BE2C (cell line): ENCODE results near the gene DHRS11.
"Not testable (repeated sequence)": the region's sequence is repeated elsewhere in the genome, so short reads cannot be mapped to it uniquely, and the experiment has no call there.

Experiments used
- DNase-seq: peaks from one replicate; pipeline ENCODE4 v3.0.0-alpha.2; 2020
- H3K27me3 ChIP-seq: fragments of 250-450 bp; sonication (Bioruptor Pico); 2 replicates; pipeline ENCODE4 v1.5.1; 2020; ENCODE audit warnings: mild to moderate bottlenecking
- H3K36me3 ChIP-seq: fragments of 250-450 bp; sonication (Bioruptor Pico); 2 replicates; pipeline ENCODE4 v1.5.1; 2020; ENCODE audit warnings: mild to moderate bottlenecking
- H3K4me1 ChIP-seq: fragments of 250-450 bp; sonication (Bioruptor Pico); 2 replicates; pipeline ENCODE4 v1.5.1; 2020
- H3K4me3 ChIP-seq: 2 replicates; pipeline ENCODE4 v1.5.1; 2011; ENCODE audit warnings: low read depth, low read length
- H3K9me3 ChIP-seq: fragments of 250-450 bp; sonication (Bioruptor Pico); 2 replicates; pipeline ENCODE4 v1.5.1; 2020
- TF ChIP-seq, protein P1 (sequence below): IDR thresholded peaks from 2 replicates; pipeline ENCODE4 v1.5.1; 2012; ENCODE audit warnings: mild to moderate bottlenecking, low read depth, low read length

The DHRS11 gene

DNA sequence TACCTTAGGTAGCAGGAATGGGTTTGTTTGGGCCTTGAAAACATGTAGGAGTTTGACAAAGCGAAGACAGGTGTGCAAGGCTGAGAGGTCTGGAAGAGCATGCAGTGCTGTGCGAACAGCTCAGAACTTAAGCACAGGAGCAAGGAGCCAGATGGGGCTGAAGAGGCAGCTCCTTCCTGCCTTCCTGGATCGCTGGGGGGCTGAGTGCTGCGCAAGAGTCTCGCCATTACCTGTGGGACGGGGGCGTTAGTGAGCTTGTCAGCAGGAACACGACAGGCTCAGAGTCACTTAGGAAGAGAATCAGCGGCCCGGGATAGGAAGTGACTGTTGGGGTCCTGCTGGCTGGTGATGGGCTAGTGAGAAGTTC is 9.2 kb downstream of the DHRS11 start:
- H3K4me3 ChIP-seq: peak overlapping the region; percentile 91
- H3K4me1 ChIP-seq: no peaks in the 10 kb centered on the region
- no peaks in the 10 kb centered on the region for H3K9me3 ChIP-seq
- H3K36me3 ChIP-seq: no peaks in the 10 kb centered on the region
- DNase-seq: no peak
- no peaks in the 10 kb centered on the region for H3K27me3 ChIP-seq
- TF ChIP-seq, protein P1, sequence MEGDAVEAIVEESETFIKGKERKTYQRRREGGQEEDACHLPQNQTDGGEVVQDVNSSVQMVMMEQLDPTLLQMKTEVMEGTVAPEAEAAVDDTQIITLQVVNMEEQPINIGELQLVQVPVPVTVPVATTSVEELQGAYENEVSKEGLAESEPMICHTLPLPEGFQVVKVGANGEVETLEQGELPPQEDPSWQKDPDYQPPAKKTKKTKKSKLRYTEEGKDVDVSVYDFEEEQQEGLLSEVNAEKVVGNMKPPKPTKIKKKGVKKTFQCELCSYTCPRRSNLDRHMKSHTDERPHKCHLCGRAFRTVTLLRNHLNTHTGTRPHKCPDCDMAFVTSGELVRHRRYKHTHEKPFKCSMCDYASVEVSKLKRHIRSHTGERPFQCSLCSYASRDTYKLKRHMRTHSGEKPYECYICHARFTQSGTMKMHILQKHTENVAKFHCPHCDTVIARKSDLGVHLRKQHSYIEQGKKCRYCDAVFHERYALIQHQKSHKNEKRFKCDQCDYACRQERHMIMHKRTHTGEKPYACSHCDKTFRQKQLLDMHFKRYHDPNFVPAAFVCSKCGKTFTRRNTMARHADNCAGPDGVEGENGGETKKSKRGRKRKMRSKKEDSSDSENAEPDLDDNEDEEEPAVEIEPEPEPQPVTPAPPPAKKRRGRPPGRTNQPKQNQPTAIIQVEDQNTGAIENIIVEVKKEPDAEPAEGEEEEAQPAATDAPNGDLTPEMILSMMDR: 0 out of 2 replicates have a peak, but pooled peaks have one; percentile 6

DNA sequence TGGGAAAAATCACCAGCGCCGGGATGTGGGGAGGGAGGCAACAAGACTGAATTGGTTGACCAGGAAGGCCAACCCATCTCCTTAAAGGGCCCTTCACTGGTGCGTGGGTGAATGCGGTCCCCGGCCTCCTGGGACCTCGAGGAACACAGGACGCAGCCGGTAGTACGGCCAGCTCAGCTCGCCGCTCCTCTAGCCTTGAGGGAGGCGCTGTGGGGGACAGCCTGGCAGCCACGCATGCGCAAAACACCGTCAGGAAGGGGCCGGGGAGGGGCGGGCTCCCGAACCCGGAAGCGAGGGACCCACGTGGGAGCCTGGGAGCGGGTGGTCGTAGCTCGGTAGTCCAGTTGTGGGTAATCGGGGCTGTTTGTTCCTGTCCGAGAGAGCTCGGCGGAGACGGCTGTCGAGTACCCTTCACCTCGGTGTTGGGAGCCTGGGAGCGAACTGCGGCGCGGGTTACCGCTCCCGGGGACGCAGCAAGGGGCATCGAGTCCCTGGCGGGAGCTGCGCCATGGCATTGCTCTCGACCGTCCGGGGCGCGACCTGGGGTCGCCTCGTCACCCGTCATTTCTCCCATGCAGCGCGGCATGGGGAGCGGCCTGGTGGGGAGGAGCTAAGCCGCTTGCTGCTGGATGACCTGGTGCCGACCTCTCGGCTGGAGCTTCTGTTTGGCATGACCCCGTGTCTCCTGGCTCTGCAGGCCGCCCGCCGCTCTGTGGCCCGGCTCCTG is 9.8 kb downstream of the DHRS11 start, which contains the start of gene MRM1:
Gene MRM1, plus strand, starts transcription at position 281 of the 727 bp plus-strand sequence. Its CDS starts 228 bp downstream, at position 509.
- TF ChIP-seq, protein P1: no peak
- Histone ChIP-seq H3K36me3 (no peaks in the 10 kb centered on the region), H3K27me3 (no peaks in the 10 kb centered on the region), H3K4me3 (peak within 1 kb of the TSS; percentile 91), H3K4me1 (no peaks in the 10 kb centered on the region), H3K9me3 (no peaks in the 10 kb centered on the region)
- peak; percentile 97 for DNase-seq

DNA sequence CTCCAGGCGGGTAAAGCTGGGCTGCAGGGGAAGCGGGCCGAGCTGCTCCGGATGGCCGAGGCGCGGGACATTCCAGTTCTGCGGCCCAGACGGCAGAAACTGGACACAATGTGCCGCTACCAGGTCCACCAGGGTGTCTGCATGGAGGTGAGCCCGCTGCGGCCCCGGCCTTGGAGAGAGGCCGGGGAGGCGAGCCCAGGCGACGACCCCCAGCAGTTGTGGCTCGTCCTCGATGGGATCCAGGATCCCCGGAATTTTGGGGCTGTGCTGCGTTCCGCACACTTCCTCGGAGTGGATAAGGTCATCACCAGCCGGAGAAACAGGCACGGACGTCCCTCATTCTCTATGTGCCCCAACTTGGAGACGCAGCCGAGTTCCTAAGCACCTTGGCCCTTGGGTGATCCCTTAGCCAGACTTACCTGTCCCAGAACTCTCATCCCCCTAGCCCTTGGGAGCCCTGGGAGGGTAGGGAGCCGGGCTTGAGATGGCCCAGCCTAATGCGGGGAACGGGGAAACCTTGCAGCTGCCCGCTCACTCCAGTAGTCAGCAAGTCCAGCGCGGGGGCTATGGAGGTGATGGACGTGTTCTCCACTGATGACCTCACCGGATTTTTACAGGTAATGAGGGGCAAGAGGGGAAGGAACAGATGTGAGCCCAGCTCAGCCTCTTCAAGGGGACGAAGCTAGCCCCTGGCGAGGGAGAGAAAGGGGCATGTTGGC is 10.5 kb downstream of the DHRS11 start:
- H3K36me3 ChIP-seq: no peaks in the 10 kb centered on the region
- H3K9me3 ChIP-seq: no peaks in the 10 kb centered on the region
- H3K4me3 ChIP-seq: peak overlapping the region; percentile 91
- H3K27me3 ChIP-seq: no peaks in the 10 kb centered on the region
- TF ChIP-seq, protein P1: no peak
- H3K4me1 ChIP-seq: no peaks in the 10 kb centered on the region
- no peak for DNase-seq

DNA sequence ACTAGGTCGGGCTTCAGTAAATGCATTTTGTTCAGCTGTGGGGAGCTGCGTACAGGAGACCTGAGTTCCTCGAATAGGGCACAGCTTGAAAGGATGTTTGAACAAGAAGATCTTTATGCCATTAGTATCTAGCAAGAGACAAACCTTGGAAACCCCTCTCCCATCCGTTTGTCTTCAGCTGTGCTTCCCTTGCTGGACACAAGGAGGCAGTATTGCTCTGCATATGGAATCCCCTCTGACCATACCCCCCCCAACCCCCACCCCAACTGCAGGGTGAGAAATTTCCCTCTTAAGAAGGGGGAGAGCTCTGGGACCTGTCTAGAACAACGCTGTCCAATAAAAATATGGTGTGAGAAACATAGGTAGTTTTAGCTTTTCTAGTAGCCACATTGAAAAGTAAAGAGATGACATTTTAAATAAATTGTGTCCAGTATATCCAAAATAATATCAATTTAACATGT is 11.3 kb downstream of the DHRS11 start:
- TF ChIP-seq, protein P1: peak; percentile 91
- Histone ChIP-seq H3K9me3 (no peaks in the 10 kb centered on the region), H3K4me1 (no peaks in the 10 kb centered on the region), H3K27me3 (no peaks in the 10 kb centered on the region), H3K36me3 (no peaks in the 10 kb centered on the region), H3K4me3 (peak overlapping the region; percentile 91)
- DNase-seq: peak; percentile 81

DNA sequence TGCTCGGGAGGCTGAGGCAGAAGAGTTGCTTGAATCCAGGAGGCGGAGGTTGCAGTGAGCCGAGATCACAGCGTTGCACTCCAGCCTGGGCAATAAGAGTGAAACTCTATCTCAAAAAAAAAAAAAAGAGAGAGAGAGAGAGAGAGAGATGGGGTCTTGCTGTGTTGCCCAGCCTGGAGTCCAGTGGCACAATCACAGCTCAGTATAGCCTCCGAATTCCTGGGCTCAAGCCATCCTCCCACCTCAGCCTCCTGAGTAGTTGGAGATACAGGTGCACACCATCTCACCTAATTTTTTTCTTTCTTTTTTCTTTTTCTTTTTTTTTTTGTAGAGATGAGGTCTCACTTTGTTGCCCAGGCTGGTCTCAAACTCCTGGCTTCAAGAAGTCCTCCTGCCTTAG is 13.3 kb downstream of the DHRS11 start:
- H3K36me3 ChIP-seq, H3K27me3 ChIP-seq, H3K9me3 ChIP-seq, H3K4me1 ChIP-seq, H3K4me3 ChIP-seq, DNase-seq: not testable (repeated sequence)

DNA sequence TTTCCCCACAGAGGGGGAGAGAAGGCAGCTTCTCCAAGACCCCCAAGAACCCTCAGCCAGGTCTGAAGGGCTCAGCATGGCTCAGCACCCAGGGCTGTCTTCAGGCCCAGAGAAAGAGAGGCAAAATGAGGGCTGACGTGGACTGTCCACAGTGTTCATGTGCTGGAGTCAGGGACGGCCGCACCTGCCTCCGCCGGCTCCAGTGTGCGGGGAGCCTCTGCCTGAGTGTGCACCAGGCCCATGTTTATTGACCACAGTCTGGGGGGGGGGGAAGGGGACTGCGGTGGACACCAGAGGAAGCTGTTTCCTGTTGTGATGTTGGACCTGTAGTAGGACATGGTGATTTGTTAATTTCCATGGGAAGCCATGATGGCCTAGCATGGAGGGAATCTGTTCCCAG is 16.6 kb downstream of the DHRS11 start:
- H3K4me1 ChIP-seq: no peaks in the 10 kb centered on the region
- H3K36me3 ChIP-seq: no peaks in the 10 kb centered on the region
- H3K4me3 ChIP-seq: no peak overlapping the region; the same call in 1 of the 2 replicates
- TF ChIP-seq, protein P1: no peak
- no peaks in the 10 kb centered on the region for H3K9me3 ChIP-seq
- H3K27me3 ChIP-seq: no peaks in the 10 kb centered on the region
- no peak for DNase-seq
